Stomach smooth muscle (tissue), 2 donors: ENCODE results near the gene FKBP5.
"Not testable (repeated sequence)": the region's sequence is repeated elsewhere in the genome, so short reads cannot be mapped to it uniquely, and the experiment has no call there.

Source experiments
- H3K27ac ChIP-seq: one replicate; pipeline ENCODE4 v1.7.0; 2013; ENCODE audit warnings: mild to moderate bottlenecking, low read length, inconsistent platforms
- H3K27me3 ChIP-seq, 2 donors: one replicate each; pipeline ENCODE4 v1.7.0; 2013; ENCODE audit warnings: low read length in 2 of 2; ENCODE audit not compliant: insufficient read depth in 2 of 2, control insufficient read depth in 1 of 2
- H3K36me3 ChIP-seq, 2 donors: one replicate each; pipeline ENCODE4 v1.7.0; 2013; ENCODE audit warnings: low read length in 2 of 2; ENCODE audit not compliant: control insufficient read depth in 2 of 2, insufficient read depth in 2 of 2
- H3K4me1 ChIP-seq: one replicate; pipeline ENCODE4 v1.7.0; 2013; ENCODE audit warnings: low read length; ENCODE audit not compliant: control insufficient read depth, insufficient read depth
- H3K4me3 ChIP-seq, 2 donors: one replicate each; pipeline ENCODE4 v1.7.0; 2013; ENCODE audit warnings: low read length in 2 of 2
- H3K9ac ChIP-seq, 2 donors: one replicate each; pipeline ENCODE4 v1.7.0; 2013; ENCODE audit warnings: low read length in 2 of 2, mild to moderate bottlenecking in 1 of 2
- H3K9me3 ChIP-seq, 2 donors: one replicate each; pipeline ENCODE4 v1.7.0; 2013; ENCODE audit warnings: low read length in 2 of 2; ENCODE audit not compliant: control insufficient read depth in 2 of 2
- donor health status: healthy.
- donor health status: Pancreatic carcinoma.

FKBP5 gene

GRCh38 chr6:35585658-35586057 lies 103.1 kb downstream of the FKBP5 start:
- H3K36me3 ChIP-seq = peaks cover 0 to 20% of the 10 kb centered on the region in 2 donors
- no peak overlapping the region for H3K4me3 ChIP-seq
- H3K4me1 ChIP-seq = peaks cover 27% of the 10 kb centered on the region
- H3K9ac ChIP-seq = no peak overlapping the region
- H3K27me3 ChIP-seq = no peaks in the 10 kb centered on the region
- H3K27ac ChIP-seq = peak overlapping the region; percentile 42
- no peaks in the 10 kb centered on the region for H3K9me3 ChIP-seq

DNA sequence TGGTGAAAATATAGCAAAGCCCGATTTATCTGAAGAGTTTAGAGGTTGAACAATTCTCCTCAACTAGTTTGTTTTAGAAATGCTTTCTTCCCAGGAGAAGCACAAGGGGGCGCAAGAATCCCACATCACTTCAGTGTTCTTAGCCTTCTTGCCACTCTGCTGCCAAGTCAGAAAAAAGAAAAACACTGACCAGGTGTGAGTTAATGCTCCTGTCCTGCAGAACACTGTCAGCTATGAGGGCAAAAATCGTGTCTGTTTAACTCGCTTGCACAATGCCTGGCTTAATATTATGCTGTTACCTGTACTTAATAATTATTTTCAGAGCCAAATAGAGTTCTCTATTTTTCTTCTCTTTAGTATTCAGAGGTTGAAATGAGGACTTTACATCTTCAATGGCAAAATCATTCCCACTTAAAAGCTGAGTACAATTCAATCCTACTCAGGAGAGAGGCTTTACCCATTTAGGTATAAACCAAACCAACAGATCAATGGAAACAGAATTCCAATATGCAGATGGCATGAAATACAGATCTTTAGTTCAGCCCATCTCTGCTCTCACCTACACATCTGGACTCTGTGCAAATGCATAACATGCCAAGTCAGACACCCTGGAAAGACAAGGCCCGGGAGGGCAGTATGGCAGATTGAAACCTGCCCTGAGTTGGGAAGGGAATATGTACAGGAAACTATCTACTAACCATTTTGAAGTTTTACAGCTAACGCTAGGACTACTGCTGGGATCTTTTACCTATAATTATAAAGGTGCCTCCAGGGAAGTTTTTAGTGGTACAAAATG lies 104.6 kb downstream of the FKBP5 start:
- H3K4me1 ChIP-seq = peaks cover 14% of the 10 kb centered on the region
- H3K27ac ChIP-seq = peak overlapping the region; percentile 25
- no peaks in the 10 kb centered on the region for H3K9me3 ChIP-seq
- no peaks in the 10 kb centered on the region for H3K27me3 ChIP-seq
- no peak overlapping the region for H3K4me3 ChIP-seq
- no peak overlapping the region for H3K9ac ChIP-seq
- peaks cover 0 to 17% of the 10 kb centered on the region in 2 donors for H3K36me3 ChIP-seq

DNA sequence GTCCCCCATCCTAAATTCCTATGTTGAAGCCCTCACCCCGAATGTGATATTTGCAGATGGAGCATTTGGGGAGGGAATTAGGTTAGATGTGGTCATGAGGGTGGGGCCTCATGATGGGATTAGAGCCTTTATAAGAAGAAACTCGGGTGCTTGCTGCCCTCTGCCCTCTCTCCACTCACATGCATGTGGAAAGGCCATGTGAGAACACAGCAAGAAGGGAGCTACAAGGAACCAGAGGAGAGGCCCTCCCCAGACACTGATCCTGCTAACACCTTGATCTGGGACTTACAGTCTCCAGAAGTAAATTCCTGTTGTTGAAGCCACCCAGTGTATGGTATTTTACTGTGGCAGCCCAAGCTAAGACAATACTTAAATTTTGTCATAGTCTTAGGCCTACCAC lies 106.4 kb downstream of the FKBP5 start:
- Histone ChIP-seq H3K27me3 (no peaks in the 10 kb centered on the region), H3K9me3 (no peaks in the 10 kb centered on the region), H3K27ac (peak overlapping the region; percentile 18), H3K9ac (no peak overlapping the region), H3K36me3 (peaks cover 2 to 17% of the 10 kb centered on the region in 2 donors), H3K4me1 (peaks cover 14% of the 10 kb centered on the region), H3K4me3 (no peak overlapping the region)

GRCh38 chr6:35581633-35582032 lies 107.1 kb downstream of the FKBP5 start:
- no peak overlapping the region for H3K27ac ChIP-seq
- H3K36me3 ChIP-seq = peaks cover 8 to 22% of the 10 kb centered on the region in 2 donors
- peaks cover 8% of the 10 kb centered on the region for H3K4me1 ChIP-seq
- peak overlapping the region in 1 of 2 donors; percentile 13 for H3K9ac ChIP-seq
- H3K4me3 ChIP-seq = no peak overlapping the region
- H3K27me3 ChIP-seq = no peaks in the 10 kb centered on the region
- no peaks in the 10 kb centered on the region for H3K9me3 ChIP-seq

DNA sequence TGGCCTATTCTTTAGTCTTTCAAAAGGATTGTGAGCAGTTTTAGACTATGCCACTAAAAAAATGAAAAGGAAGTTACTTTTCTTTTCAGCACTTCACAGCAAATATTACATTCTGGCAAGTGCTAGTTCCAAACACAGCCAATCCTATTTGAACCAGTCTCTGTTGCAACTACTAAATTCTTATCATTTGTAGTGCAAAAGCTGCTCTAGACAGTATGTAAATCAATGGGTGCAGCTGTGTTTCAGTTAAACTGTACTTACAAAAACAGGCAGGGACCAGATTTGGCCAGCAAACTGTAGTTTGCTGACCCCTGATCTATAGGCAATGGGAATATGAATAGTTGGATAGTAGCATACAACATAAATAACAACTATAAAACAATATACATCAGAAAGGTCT lies 107.9 kb downstream of the FKBP5 start:
- Histone ChIP-seq H3K9me3 (no peaks in the 10 kb centered on the region), H3K9ac (no peak overlapping the region), H3K27ac (no peak overlapping the region), H3K36me3 (peaks cover 16 to 19% of the 10 kb centered on the region in 2 donors), H3K27me3 (no peaks in the 10 kb centered on the region), H3K4me3 (no peak overlapping the region), H3K4me1 (peaks cover 6% of the 10 kb centered on the region)

- Histone ChIP-seq H3K9ac (no peak overlapping the region), H3K9me3 (no peaks in the 10 kb centered on the region)
Observed at GRCh38 chr6:35576682-35577081, 112.0 kb downstream of the FKBP5 start.

DNA sequence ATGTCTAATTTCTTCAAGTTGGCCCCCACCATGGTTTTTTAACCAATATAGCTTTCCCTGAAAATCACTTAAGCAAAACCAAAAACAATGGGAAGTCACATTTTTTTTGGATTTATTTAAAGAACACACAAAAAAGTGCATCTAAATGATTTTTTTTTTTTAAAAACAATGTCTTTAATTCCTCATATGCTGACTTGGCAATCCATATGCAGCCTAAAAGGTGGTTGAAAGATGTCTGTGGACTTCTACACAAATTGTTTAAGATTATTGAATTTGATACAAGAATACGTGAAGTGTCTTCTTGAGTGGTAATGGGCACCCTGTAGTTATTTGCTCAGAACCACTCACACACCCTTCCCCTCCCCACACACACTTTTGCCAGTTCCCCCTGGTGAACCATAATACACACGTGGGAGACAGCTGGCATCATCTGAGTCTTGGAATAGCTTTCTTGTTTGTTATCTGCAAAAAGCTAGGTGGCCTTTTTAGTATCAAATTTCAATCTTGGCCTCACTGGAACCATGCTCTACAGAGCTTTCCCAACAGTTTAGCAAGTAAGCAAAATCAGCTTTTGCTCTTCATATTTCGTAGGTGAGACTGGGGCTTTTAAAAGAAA lies 115.1 kb downstream of the FKBP5 start:
- H3K9ac ChIP-seq = no peak overlapping the region
- no peaks in the 10 kb centered on the region for H3K9me3 ChIP-seq
- H3K4me1 ChIP-seq = no peaks in the 10 kb centered on the region
- H3K27me3 ChIP-seq = no peaks in the 10 kb centered on the region
- H3K36me3 ChIP-seq = peaks cover 29 to 33% of the 10 kb centered on the region in 2 donors
- H3K4me3 ChIP-seq = no peak overlapping the region
- no peak overlapping the region for H3K27ac ChIP-seq

More at GRCh38 chr6:35576682-35577081, 112.0 kb downstream of the FKBP5 start:
- Histone ChIP-seq H3K27ac (no peak overlapping the region), H3K36me3 (peaks cover 29 to 36% of the 10 kb centered on the region in 2 donors), H3K27me3 (no peaks in the 10 kb centered on the region), H3K4me1 (no peaks in the 10 kb centered on the region), H3K4me3 (no peak overlapping the region)

- not testable (repeated sequence) for H3K9me3 ChIP-seq, H3K27me3 ChIP-seq, H3K4me1 ChIP-seq, H3K4me3 ChIP-seq, H3K9ac ChIP-seq, H3K27ac ChIP-seq
- H3K36me3 ChIP-seq = peaks cover 13 to 27% of the 10 kb centered on the region in 2 donors
Observed at GRCh38 chr6:35570885-35571330, 117.8 kb downstream of the FKBP5 start.

- H3K9me3 ChIP-seq = no peaks in the 10 kb centered on the region
- H3K9ac ChIP-seq = no peak overlapping the region
- H3K4me3 ChIP-seq = no peak overlapping the region
- no peaks in the 10 kb centered on the region for H3K27me3 ChIP-seq
- no peak overlapping the region for H3K27ac ChIP-seq
- no peaks in the 10 kb centered on the region for H3K4me1 ChIP-seq
- peaks cover 0 to 9% of the 10 kb centered on the region in 2 donors for H3K36me3 ChIP-seq
Observed at GRCh38 chr6:35569011-35569461, 119.7 kb downstream of the FKBP5 start.

DNA sequence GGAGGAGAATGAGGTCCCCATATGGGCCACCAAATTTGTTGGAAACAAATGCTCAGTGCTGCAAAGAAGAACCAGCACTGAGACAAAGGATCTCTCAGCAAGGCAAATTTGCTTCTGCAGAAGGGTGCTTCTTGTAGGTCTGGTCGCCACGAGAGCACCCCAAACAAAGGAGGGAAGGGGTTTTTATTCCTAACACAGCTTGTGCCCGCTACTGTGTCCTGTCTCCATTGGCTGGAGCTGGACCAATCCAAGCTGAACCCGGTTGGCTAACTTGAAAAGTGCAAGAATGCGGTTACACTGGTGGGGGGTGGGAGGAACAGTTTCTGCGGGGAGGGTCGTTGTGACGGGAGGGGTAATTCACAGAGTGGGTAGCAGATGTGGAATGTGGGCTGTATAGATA lies 121.9 kb downstream of the FKBP5 start:
- peaks cover 0 to under 1% of the 10 kb centered on the region in 2 donors for H3K36me3 ChIP-seq
- no peaks in the 10 kb centered on the region for H3K4me1 ChIP-seq
- H3K27ac ChIP-seq = no peak overlapping the region
- no peak overlapping the region for H3K9ac ChIP-seq
- no peaks in the 10 kb centered on the region for H3K9me3 ChIP-seq
- H3K4me3 ChIP-seq = no peak overlapping the region
- peaks cover 0 to 2% of the 10 kb centered on the region in 2 donors for H3K27me3 ChIP-seq

- no peak overlapping the region for H3K27ac ChIP-seq
- no peaks in the 10 kb centered on the region for H3K4me1 ChIP-seq
- H3K36me3 ChIP-seq = no peaks in the 10 kb centered on the region
- H3K9me3 ChIP-seq = no peaks in the 10 kb centered on the region
- no peak overlapping the region for H3K9ac ChIP-seq
- no peak overlapping the region for H3K4me3 ChIP-seq
- H3K27me3 ChIP-seq = peaks cover 0 to 2% of the 10 kb centered on the region in 2 donors
Observed at GRCh38 chr6:35564733-35565132, 124.0 kb downstream of the FKBP5 start.
